ENCODE data around the gene STIM1.

- no peak for TF ChIP-seq GATA2 (IDR thresholded peaks at IDR 0.05; ENCODE audit: low read depth, low read length)
- TF ChIP-seq GATA3 (IDR thresholded peaks at IDR 0.05; ENCODE audit: low read depth, low read length), result no peak
These were observed 22.6 kb upstream of the STIM1 start for GRCh38 chr11:3832816-3833215.
